Measurements from ENCODE around the gene GRM3.

GRM3 gene

GRCh38 chr7:86900886-86901285 lies 257.2 kb downstream of the GRM3 start:
- DNase-seq (ENCODE audit: low read depth in 2 of 2), result no peak

DNA sequence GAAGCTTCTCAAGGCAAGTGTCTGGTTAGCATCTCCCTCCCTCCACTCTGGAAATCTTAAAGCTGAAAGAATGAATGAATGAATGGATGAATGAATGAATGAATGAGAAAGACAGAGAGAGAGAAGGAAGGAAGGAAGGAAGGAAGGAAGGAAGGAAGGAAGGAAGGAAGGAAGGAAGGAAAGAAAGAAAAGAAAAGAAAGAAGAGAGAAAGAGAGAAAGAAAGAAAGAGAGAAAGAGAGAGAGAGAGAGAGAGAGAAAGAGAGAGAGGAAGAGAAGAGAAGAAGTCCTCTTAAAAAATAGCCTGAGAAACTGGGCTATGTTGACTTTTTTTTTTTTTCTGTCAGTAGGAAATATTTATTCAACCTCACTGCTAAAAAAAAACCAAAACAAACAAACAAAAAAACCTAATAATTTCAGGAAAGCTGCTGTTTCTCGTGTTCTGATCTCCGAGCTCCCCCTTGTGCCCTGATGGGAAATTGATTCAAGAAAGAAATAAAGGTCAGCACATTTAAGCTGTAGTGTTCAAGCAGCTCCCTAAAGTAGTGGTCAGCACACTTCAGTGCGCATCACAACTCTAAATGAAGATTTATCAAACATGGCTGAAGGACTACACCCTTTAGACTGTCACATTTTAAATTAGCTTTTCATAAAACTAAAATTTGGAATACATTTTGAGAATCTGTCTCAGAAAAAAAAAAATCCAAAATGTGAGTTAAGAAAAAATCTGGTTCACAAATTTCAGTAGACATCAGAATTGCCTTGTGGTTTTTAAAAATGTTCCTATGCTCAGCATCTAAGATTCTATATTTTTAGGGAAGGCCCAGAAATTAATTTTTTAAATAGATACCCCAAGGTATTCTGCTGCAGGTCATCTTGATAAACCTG lies 261.5 kb downstream of the GRM3 start:
- no peak for DNase-seq (ENCODE audit: low read depth in 2 of 2)

- no peak for DNase-seq (ENCODE audit: low read depth in 2 of 2)
Observed at GRCh38 chr7:86908948-86909347, 265.2 kb downstream of the GRM3 start.

DNA sequence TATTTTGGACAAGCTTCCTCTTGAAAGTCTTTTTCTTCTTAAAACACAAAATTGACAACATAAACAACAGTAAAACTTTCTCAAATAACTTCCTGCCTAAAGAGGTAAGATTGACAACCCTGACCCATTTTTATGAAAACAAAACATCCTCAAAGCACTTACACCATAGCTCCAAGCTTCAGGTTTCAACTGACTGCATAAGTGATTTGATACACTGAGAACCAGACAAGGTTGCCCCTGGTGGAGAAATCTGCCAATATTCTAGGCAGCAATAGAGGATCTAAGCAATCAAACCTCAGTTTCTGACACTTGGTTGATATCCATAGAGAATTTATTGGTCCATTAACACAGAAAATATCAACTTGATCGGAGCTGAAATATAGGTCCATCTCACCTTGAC lies 267.9 kb downstream of the GRM3 start:
- DNase-seq (ENCODE audit: low read depth in 2 of 2), result no peak

GRCh38 chr7:86913709-86914108 lies 270.0 kb downstream of the GRM3 start:
- no peak for DNase-seq (ENCODE audit: low read depth in 2 of 2)

Data from stimulated activated CD4-positive, alpha-beta T cell treated with anti-CD3 and anti-CD28 coated beads, Interleukin-1b, Interleukin-23, amount 100 ng/mL, for 4 hours (primary cell).